ENCODE results near the gene RNF14.

The RNF14 gene

DNA sequence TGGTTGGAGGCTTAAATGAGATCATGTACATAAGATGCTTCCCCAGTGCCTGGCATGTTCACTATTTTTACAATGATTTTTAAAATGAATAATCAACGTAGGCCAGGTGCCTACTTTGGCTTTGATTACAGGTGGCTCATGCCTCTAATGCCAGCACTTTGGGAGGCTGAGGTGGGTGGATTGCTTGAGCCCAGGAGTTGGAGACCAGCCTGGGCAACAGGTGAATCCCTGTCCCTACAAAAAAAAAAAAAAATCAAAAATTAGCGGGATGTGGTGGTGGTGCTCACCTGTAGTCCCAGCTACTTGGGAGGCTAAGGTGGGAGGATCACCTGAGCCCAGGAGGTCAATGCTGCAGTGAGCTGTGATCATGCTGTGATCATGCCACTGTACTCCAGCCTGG is 20.1 kb upstream of the RNF14 start:
- DNase-seq, result no peak

GRCh38 chr5:141949511-141949910 is 19.4 kb upstream of the RNF14 start:
- no peak for DNase-seq

DNA sequence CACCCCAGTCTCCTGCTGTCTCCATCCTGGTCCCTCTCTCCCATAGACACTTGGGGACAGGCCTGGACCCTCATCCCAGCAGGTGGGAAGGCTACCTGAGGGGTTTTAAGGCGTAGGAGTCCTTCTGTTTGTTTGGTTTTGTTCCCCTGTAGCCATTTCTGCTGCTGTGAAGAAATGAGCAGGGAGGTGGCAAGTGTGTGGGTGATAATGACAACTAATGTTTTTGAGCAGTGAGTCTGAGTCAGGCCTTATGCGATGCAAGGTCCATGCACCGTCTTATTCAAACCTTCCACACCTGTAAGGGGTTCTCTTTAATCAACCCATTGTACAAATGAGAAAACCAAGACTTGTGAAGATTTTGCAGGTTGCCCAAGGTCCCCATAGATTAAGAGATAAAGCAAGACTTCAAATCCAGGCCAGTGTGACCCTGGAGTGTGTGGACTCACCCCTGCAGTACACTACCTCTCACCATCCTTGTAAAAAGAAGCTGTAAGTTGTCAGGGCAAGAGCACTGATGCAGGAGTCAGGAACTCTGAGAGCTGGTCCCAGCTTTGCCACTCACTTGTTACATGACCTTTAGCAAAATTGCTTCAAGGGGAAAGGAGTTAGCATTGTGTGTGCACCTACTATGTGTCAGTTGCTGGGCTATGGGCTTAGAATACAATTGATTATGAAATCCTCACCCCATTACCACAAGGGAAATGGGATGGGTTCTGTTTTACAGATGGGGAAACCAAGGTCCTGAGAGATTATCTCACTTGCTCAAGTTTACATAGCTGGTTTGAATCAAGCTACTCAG is 18.5 kb upstream of the RNF14 start:
- no peak for DNase-seq

- no peak for DNase-seq
Measured at GRCh38 chr5:141951332-141951781, 17.5 kb upstream of the RNF14 start.

DNA sequence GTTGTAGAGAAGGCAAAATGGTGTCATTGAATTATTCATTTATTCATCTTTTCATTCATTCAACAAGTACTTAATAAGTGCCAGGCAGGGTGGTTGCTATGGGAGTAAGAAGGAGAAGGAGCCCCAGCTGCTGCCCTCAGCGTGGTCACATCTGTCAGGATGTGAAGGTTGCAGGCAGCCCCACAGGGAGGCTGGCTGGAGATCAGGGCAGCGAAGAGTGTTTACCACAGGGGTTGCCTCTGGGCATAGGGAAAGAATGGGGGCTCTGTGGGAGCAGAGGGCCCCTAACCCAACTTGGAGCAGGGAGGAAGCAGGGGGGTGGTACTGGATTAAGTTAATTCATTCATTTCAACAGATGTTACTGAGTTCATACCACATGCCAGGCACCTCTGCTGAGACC is 16.9 kb upstream of the RNF14 start:
- no peak for DNase-seq

DNA sequence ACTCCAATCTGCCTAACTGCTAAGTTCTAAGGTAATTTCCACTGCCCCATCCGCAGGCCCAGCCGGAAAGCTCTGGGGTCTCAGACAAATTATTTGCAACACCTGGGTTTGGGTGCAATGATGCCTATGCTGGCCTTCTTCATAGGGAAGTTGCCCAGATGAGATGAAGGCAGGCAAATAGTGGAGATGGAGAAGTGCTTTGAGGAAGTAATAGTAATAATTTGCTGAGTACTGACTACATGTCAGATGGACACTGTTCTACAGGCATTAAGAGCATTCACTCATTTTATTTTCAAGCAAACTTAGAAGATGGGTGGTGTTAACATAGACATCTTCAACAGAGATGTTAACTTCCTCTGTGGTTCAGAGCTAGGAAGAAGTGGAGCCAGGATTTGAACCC is 14.7 kb upstream of the RNF14 start:
- no peak for DNase-seq

- no peak for DNase-seq
Measured at GRCh38 chr5:141957367-141957996, 11.4 kb upstream of the RNF14 start.

DNA sequence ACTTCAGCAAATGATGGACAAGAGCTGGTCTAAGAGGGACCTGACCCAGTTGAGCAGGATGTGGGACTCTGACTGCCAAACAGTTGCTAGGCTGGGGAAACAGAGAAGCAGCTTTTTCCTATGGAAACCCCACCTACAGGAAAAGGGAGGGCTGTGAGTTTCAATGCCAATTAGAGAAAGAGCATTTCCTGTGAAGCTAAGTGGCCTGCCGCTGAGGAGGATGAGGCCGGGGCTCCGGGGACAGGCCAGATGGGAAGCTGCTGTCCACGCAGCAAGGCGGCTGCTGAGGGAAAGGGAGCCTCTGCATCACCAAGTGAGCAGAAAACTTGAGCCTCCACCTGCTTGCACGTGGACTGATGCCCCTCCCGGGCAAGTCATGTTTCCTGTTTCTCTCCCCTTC is 10.8 kb upstream of the RNF14 start, which contains the start of gene PCDH12:
Gene PCDH12, minus strand, starts transcription at position 90 of the 400 bp plus-strand sequence. CDS start 351 bp downstream, outside the sequence.
- peak; percentile 51 for DNase-seq

DNA sequence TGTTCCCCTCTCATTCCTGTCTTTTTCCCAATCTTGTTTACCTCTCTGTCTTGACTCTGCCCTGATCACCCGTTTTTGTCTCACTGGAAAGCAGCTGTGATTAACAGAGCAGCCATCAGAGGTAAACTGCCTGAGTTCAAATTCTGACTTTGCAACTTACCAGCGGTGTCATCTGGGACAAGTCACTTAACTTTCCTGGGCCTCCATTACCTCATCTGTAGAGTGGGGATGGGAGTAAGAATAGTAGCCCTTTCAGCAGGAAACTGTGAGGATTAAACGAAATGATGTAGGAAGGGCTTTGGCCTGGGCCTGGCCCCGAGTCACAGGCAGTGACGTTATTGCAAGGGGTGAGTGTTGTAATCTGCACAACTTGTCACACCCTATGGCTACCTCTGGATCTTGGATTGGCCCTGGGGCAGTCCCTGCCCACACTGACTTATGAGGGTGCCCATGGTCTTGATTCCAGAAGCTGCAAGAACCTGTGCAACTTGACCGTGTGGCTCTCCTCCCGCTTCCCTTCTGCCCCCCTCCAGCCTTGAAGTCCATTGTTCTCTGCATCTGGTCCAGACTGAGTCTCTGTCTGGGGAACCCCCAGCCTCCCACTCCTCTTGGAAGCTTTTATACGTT is 10.2 kb upstream of the RNF14 start:
- DNase-seq, result no peak

DNA sequence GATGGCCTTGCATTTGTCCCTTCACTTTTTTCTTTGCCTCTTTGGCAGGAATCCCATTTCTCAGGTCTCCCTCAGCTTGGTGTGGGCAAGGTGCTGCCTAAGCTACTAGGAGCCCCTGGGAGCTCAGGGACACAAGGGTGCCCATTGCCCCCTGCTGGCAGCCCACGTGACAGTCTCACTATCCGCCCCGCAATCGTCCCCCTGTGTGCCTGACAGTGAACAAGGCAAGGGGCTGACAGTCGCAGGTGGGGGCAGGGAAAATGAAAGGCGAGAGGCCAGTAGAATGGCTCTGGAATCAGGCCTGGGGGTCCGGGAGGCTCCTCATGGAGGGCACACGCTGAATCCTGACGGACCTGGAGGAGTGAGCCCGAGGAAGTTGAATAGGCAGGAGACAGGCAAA is 8.9 kb upstream of the RNF14 start:
- DNase-seq, result no peak

- peak; percentile 91 for DNase-seq
Measured at GRCh38 chr5:141960449-141961323, 8.2 kb upstream of the RNF14 start.

DNA sequence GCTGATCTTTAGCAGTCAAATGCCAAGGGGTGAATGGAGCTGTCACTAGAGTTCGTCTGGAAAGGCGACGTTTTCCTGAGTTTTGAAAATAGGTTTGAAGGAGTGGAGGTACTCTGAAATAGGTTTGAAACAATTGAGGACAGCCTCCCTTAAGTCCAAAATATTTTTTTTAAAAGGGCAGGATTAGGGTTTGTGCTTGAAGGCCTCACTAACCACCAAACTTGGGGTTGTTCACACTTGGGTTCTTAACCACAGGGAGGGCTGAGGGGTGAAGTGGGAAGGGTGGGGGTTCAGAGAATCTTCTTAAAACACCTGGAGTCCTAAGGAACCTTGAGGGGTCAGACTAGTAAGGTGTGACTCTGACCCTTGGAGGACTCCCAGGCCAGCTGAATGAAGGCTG is 7.4 kb upstream of the RNF14 start:
- DNase-seq, result no peak

GRCh38 chr5:141963701-141964100 is 5.2 kb upstream of the RNF14 start:
- peak; percentile 39 for DNase-seq

- no peak for DNase-seq
Measured at GRCh38 chr5:141965071-141965470, 3.8 kb upstream of the RNF14 start.

DNA sequence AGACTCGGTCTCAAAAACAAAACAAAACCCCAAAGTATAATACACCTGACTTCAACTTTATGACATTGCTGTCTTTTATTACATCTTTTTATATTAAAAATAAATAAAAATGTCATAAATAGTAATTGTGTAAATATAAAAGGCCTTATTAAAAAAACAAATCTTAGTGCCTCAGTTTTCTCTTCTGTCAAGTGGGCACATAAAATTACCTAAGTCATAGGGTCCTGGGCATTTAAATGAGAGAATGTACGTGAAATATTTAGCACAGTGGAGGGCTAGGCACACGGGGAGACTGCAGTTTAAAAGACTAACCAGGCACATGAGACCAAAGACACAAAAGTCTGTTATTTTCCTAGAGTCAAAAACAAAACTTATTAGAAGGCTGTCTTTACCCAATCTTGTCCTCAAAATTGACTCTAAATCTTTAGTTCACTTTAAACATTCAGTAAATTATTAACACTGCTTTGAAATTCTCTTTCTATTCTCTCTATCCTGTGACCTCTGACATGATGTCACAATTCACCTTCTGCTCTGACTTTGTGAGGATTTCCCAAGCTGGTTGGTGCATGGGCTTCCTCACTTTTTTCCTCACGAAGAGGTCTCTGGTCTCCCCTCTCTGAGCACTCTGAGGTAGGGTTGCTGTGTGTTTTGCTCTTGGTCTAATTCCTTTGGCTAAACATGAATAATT is 2.5 kb upstream of the RNF14 start:
- DNase-seq, result no peak

DNA sequence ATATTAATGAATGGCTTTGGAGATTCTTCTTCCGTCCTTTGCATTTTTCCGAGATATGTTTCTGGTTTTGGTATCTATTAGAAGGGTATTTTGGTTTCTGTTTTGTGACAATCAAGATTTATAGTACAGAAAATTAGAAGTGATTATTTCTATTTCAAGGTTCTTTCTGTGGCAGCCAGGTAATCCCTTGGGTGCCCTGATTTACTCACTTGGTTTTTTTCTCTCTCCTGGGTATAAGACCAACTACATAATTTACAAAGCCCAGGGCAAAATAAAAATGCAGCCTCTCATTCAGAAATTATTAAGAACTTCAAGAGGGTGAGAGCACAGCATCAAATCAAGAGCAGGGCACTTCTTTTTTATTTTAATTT is 2.0 kb upstream of the RNF14 start:
- DNase-seq, result no peak

- no peak for DNase-seq
Measured at GRCh38 chr5:141969783-141970771, 1.2 kb downstream of the RNF14 start.

GRCh38 chr5:141973871-141974595 is 5.1 kb downstream of the RNF14 start:
- DNase-seq, result no peak

GRCh38 chr5:141976176-141976575 is 7.3 kb downstream of the RNF14 start:
- DNase-seq, result no peak

- DNase-seq, result no peak
Measured at GRCh38 chr5:141978389-141978788, 9.5 kb downstream of the RNF14 start.

Data from retina (tissue), 1 donor.